ENCODE measurements around the gene CDC7.
"Not testable (repeated sequence)": the region's sequence is repeated elsewhere in the genome, so short reads cannot be mapped to it uniquely, and the experiment has no call there.

Gene CDC7

DNA sequence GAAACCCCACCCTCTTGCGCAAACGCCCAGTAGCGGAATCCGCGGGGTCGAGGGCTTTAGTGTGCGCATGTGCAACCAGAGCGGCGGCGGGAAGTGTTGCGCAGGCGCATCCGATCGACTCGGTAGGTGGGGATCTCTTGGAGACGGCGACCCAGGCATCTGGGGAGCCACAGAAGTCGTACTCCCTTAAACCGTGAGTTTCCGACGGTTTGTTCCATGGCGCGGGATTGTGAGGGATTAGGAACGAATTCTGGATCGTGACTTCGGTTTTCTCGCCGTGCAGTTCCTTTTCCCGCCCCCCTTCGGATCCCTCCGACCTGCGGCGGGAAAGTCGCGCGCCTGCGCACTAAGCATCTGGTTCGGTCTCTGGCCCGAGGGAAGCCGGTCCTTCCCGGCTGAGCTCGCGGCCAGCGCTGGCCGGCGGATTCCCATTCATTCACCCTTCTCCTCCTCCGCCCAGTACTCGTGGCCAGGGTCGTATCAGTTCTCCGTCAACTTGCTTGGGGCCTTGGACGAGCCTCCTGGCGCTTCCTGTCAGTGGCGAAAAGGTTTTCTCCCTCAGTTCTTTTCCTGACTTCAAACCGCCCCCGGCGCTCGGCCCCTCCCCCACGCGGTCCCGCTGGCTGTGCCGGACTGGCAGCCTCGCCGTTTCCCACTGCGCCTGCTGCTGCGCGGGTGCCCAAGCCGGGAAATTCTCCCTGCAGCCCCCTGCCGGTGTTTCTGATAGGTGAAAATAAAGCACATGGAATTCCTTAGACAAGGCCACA lies at the start of gene CDC7:
Gene CDC7, plus strand, starts transcription at position 96 of the 767 bp plus-strand sequence. CDS start 866 bp downstream, outside the sequence.
- peak; percentile 76 to 79 for DNase-seq (ENCODE audit: low read depth in 2 of 2)

GRCh38 chr1:91454136-91454535 lies 46.5 kb upstream of the CDC7 start:
- no peak for DNase-seq (ENCODE audit: low read depth in 2 of 2)

- DNase-seq (ENCODE audit: low read depth in 2 of 2), result no peak
Measured at GRCh38 chr1:91455334-91455733, 45.3 kb upstream of the CDC7 start.

- DNase-seq (ENCODE audit: low read depth in 2 of 2), result no peak
Measured at GRCh38 chr1:91455896-91456295, 44.8 kb upstream of the CDC7 start.

- DNase-seq (ENCODE audit: low read depth in 2 of 2), result not testable (repeated sequence)
Measured at GRCh38 chr1:91465350-91465749, 35.3 kb upstream of the CDC7 start.

- DNase-seq (ENCODE audit: low read depth in 2 of 2), result no peak
Measured at GRCh38 chr1:91476533-91477217, 24.0 kb upstream of the CDC7 start.

DNA sequence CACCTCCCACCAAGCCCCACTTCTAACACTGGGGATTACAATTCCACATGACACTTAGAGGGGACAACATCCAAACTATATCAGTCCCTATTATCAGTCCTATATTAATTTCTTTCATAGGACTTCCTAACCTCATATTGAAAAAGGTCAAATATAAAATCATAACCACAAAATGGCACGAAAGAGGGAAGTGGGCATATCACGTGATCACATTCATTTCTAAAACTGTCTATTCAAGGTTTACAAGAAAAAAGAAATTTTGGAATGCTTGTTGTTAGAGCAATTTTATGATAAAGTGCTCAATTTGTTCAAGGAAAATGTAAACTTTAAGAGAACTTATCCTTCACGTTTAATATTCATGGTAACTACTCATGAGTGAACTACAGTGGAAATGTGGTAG lies 13.2 kb upstream of the CDC7 start:
- no peak for DNase-seq (ENCODE audit: low read depth in 2 of 2)

- DNase-seq (ENCODE audit: low read depth in 2 of 2), result no peak
Measured at GRCh38 chr1:91490501-91490900, 10.2 kb upstream of the CDC7 start.

DNA sequence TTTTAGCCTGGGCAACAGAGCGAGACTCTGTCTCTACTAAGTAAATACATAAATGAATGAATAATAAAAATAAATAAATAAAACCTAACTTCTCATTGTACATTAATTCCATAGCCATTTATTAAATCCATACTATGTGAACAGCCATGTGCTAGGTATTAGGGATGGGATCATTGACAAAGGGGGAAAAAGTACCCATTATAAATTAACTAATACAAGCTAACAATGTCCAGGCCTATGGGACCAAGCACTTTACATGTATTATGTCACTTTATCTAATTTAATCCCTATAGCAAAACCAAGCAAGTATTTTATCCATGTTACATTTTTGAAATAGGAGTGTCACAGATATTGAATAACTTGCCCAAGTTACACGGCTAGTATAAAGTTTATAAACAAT lies 2.6 kb upstream of the CDC7 start:
- no peak for DNase-seq (ENCODE audit: low read depth in 2 of 2)

GRCh38 chr1:91498498-91499245 lies 2.0 kb upstream of the CDC7 start:
- no peak for DNase-seq (ENCODE audit: low read depth in 2 of 2)

DNA sequence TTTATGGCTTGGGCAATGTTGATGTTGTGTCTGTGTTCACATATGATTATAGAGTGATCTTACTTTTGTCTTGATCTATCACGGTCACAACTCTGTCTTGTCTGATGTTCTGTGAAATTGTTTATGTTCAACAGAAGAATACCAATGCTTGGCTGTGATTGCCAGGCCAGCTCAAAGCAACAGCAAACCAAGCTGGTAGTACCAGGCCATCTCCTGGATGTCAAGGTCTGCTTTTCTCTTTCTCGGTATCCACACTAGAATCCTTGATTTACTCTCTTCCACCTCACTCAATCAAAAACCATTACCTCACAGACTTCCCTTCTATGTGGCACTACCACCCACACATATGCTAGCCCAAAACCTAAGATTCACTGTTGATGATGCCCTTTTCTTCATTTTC lies 1.3 kb upstream of the CDC7 start:
- DNase-seq (ENCODE audit: low read depth in 2 of 2), result no peak

GRCh38 chr1:91499904-91500755 lies 521 bp upstream of the CDC7 start:
- no peak for DNase-seq (ENCODE audit: low read depth in 2 of 2)

- DNase-seq (ENCODE audit: low read depth in 2 of 2), result no peak
Measured at GRCh38 chr1:91501523-91501851, 836 bp downstream of the CDC7 start.

DNA sequence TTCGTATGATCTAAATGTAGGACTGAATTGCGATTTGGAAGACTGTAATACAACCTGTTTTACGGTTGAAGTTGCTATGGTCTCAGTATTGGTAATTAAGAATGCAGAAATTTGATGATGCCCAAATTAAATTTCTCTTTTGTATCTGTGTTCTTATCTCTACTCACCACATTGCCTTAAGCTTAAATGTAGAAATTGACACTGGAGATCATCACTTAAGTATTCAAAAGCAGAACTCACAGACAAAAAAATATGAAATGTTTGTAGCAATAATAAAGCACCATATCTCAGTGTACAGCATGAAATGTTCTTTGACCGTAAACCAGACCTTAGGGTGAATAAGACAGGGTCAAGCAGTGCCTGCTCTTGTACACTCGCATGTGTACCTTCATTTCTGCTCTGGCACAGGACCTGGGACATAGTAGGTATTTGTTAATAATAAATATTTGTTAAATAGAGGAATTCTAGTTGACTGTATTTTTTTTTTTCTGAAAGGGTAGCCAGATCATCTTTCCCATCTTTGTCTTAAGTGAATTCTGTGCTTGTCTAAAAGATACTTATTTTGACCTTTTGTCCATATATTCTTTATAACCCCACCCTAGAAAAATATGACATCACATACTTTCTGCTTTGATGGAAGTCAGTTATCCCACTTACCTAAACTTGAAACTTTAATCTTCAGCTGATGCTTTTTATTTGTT lies 1.5 kb downstream of the CDC7 start:
- DNase-seq (ENCODE audit: low read depth in 2 of 2), result no peak

DNA sequence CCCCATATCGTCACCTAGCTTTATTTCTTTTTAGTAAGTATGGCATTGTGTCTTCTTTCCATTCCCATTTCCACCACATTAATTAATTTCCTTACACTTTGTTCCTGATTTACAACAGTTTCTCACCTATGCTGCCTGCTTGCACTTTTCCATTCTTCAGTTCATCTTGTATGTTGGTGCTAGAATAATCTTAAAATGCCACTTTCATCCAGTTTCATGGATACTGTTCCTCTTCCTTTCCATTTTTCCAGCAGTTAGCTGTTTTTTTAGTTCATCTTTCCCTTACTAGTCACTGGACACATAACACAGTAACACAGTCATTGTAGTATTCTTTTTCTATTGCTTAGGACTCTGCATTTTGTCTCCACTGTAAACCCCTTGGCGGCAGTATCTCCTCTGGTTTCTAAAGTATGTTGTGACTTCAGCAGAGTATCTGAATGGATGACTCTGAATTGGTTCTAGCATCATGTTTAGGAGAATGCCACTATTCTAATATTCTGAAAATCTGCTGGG lies 2.1 kb downstream of the CDC7 start:
- no peak for DNase-seq (ENCODE audit: low read depth in 2 of 2)

DNA sequence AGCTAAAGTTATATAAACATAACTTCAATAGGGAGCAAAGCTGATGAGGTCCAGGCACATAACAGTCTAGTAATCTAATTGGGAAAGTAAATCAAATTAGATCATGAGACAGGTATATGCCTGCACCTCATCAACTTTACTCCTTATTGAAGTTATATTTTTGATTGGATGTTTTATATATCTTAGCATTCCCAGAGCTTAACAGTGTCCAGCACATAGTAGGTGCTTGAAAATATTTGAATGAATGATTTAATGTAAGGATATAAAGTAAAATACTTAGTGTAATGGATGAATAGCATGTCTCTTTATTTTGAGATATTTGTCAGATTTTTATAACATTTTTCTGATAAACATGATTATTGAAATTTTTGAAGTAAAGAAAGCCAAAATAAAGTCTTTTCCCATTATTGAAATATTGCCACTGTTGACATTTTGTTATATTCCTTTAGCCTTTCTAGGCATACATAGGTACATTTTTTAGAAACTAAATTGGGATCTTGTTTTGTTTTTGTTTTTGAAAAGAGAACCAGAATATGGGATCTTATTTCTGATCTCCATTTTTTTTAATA lies 2.8 kb downstream of the CDC7 start:
- no peak for DNase-seq (ENCODE audit: low read depth in 2 of 2)

GRCh38 chr1:91503975-91504530 lies 3.4 kb downstream of the CDC7 start:
- no peak for DNase-seq (ENCODE audit: low read depth in 2 of 2)

- no peak for DNase-seq (ENCODE audit: low read depth in 2 of 2)
Measured at GRCh38 chr1:91505086-91505485, 4.4 kb downstream of the CDC7 start.

DNA sequence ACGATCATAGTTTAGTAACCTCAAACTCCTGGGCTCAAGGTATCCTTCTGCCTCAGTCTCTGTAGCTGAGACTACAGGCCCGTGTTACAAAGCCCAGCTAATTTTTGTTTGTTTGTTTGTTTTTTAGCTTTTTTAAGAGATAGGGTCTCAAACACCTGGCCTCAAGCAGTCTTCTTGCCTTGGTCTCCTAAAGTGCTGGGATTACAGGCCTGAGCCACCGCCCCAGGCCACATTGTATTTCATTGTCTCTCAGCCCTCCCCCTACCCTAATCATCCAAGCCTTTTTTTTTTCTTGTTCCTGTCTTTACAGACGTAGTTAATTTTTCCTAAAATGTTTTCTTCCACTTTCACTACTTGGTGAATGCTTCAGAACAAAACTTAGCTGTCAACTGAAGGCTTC lies 5.4 kb downstream of the CDC7 start:
- DNase-seq (ENCODE audit: low read depth in 2 of 2), result no peak

GRCh38 chr1:91507328-91507727 lies 6.7 kb downstream of the CDC7 start:
- no peak for DNase-seq (ENCODE audit: low read depth in 2 of 2)
